Measurements from ENCODE around the gene CTAG1B. TPM values are rescaled to one million over a fixed set of nuclear protein-coding genes. Genes with fewer than 3 reads are reported as not detected.
"Not testable (repeated sequence)": the region's sequence is repeated elsewhere in the genome, so short reads cannot be mapped to it uniquely, and the experiment has no call there.

CTAG1B gene
- total and polyA plus RNA-seq, 4 donors: not detected

GRCh38 chrX:154594491-154594890, 24.6 kb downstream of the CTAG1B start:
- Histone ChIP-seq H3K27ac (ENCODE audit: low read depth, low read length) (no peak overlapping the region), H3K27me3 (ENCODE audit: control insufficient read depth, insufficient read depth, low read length) (no peaks in the 10 kb centered on the region), H3K4me3 (ENCODE audit: low read depth, low read length) (no peak overlapping the region), H3K9me3 (ENCODE audit: control insufficient read depth, insufficient read depth, low read length) (peaks cover 1% of the 10 kb centered on the region), H3K36me3 (ENCODE audit: control insufficient read depth, insufficient read depth, low read length) (no peaks in the 10 kb centered on the region), H3K4me1 (ENCODE audit: control insufficient read depth, insufficient read depth, low read length) (no peaks in the 10 kb centered on the region)
- DNase-seq (ENCODE audit: low read depth in 4 of 6, low spot score in 6 of 6): no peak
- 59% methylated on average over 4 of the region's 4 CpGs for WGBS (ENCODE audit: insufficient coverage)

GRCh38 chrX:154593201-154593600, 25.9 kb downstream of the CTAG1B start:
- H3K27me3 ChIP-seq (ENCODE audit: control insufficient read depth, insufficient read depth, low read length): no peaks in the 10 kb centered on the region

GRCh38 chrX:154592505-154592904, 26.6 kb downstream of the CTAG1B start:
- no peaks in the 10 kb centered on the region for H3K4me1 ChIP-seq (ENCODE audit: control insufficient read depth, insufficient read depth, low read length)
- H3K4me3 ChIP-seq (ENCODE audit: low read depth, low read length): no peak overlapping the region
- no peaks in the 10 kb centered on the region for H3K27me3 ChIP-seq (ENCODE audit: control insufficient read depth, insufficient read depth, low read length)
- no peak overlapping the region for H3K27ac ChIP-seq (ENCODE audit: low read depth, low read length)
- 91% methylated on average over 4 of the region's 5 CpGs for WGBS (ENCODE audit: insufficient coverage)
- no peak for DNase-seq (ENCODE audit: low read depth in 4 of 6, low spot score in 6 of 6)
- H3K9me3 ChIP-seq (ENCODE audit: control insufficient read depth, insufficient read depth, low read length): peaks cover 1% of the 10 kb centered on the region
- no peaks in the 10 kb centered on the region for H3K36me3 ChIP-seq (ENCODE audit: control insufficient read depth, insufficient read depth, low read length)

More at GRCh38 chrX:154593201-154593600, 25.9 kb downstream of the CTAG1B start:
- Histone ChIP-seq H3K27ac (ENCODE audit: low read depth, low read length) (no peak overlapping the region), H3K4me1 (ENCODE audit: control insufficient read depth, insufficient read depth, low read length) (no peaks in the 10 kb centered on the region), H3K4me3 (ENCODE audit: low read depth, low read length) (no peak overlapping the region), H3K9me3 (ENCODE audit: control insufficient read depth, insufficient read depth, low read length) (peaks cover 1% of the 10 kb centered on the region), H3K36me3 (ENCODE audit: control insufficient read depth, insufficient read depth, low read length) (no peaks in the 10 kb centered on the region)
- no peak for DNase-seq (ENCODE audit: low read depth in 4 of 6, low spot score in 6 of 6)
- WGBS (ENCODE audit: insufficient coverage): 97% methylated on average over 4 of the region's 5 CpGs

GRCh38 chrX:154590415-154590814, 28.7 kb downstream of the CTAG1B start:
- WGBS (ENCODE audit: insufficient coverage): no CpG with 5 or more reads among the region's 13 CpGs
- H3K27me3 ChIP-seq (ENCODE audit: control insufficient read depth, insufficient read depth, low read length); H3K4me3 ChIP-seq (ENCODE audit: low read depth, low read length): not testable (repeated sequence)

GRCh38 chrX:154584585-154585183, 34.4 kb downstream of the CTAG1B start, which contains the start of gene CTAG1A:
Gene CTAG1A, plus strand, starts transcription at chrX:154585133. Its CDS starts 74 bp downstream, at chrX:154585207.
- WGBS (ENCODE audit: insufficient coverage): no CpG with 5 or more reads among the region's 39 CpGs
- H3K27me3 ChIP-seq (ENCODE audit: control insufficient read depth, insufficient read depth, low read length); H3K4me3 ChIP-seq (ENCODE audit: low read depth, low read length); H3K36me3 ChIP-seq (ENCODE audit: control insufficient read depth, insufficient read depth, low read length); H3K9me3 ChIP-seq (ENCODE audit: control insufficient read depth, insufficient read depth, low read length); H3K27ac ChIP-seq (ENCODE audit: low read depth, low read length); DNase-seq (ENCODE audit: low read depth in 4 of 6, low spot score in 6 of 6); H3K4me1 ChIP-seq (ENCODE audit: control insufficient read depth, insufficient read depth, low read length): not testable (repeated sequence)

More at GRCh38 chrX:154590415-154590814, 28.7 kb downstream of the CTAG1B start:
- not testable (repeated sequence) for H3K36me3 ChIP-seq (ENCODE audit: control insufficient read depth, insufficient read depth, low read length); H3K4me1 ChIP-seq (ENCODE audit: control insufficient read depth, insufficient read depth, low read length); DNase-seq (ENCODE audit: low read depth in 4 of 6, low spot score in 6 of 6); H3K27ac ChIP-seq (ENCODE audit: low read depth, low read length); H3K9me3 ChIP-seq (ENCODE audit: control insufficient read depth, insufficient read depth, low read length)

GRCh38 chrX:154582994-154583393, 36.1 kb downstream of the CTAG1B start:
- not testable (repeated sequence) for H3K4me1 ChIP-seq (ENCODE audit: control insufficient read depth, insufficient read depth, low read length); H3K36me3 ChIP-seq (ENCODE audit: control insufficient read depth, insufficient read depth, low read length); H3K27me3 ChIP-seq (ENCODE audit: control insufficient read depth, insufficient read depth, low read length); H3K27ac ChIP-seq (ENCODE audit: low read depth, low read length); H3K9me3 ChIP-seq (ENCODE audit: control insufficient read depth, insufficient read depth, low read length); H3K4me3 ChIP-seq (ENCODE audit: low read depth, low read length); DNase-seq (ENCODE audit: low read depth in 4 of 6, low spot score in 6 of 6)
- WGBS (ENCODE audit: insufficient coverage): no CpG with 5 or more reads among the region's 8 CpGs

GRCh38 chrX:154575076-154575475, 44.0 kb downstream of the CTAG1B start:
- no CpG with 5 or more reads among the region's 5 CpGs for WGBS (ENCODE audit: insufficient coverage)
- not testable (repeated sequence) for H3K4me3 ChIP-seq (ENCODE audit: low read depth, low read length); H3K9me3 ChIP-seq (ENCODE audit: control insufficient read depth, insufficient read depth, low read length); H3K4me1 ChIP-seq (ENCODE audit: control insufficient read depth, insufficient read depth, low read length); DNase-seq (ENCODE audit: low read depth in 4 of 6, low spot score in 6 of 6); H3K27me3 ChIP-seq (ENCODE audit: control insufficient read depth, insufficient read depth, low read length); H3K27ac ChIP-seq (ENCODE audit: low read depth, low read length); H3K36me3 ChIP-seq (ENCODE audit: control insufficient read depth, insufficient read depth, low read length)

GRCh38 chrX:154573061-154573460, 46.0 kb downstream of the CTAG1B start:
- not testable (repeated sequence) for H3K36me3 ChIP-seq (ENCODE audit: control insufficient read depth, insufficient read depth, low read length); DNase-seq (ENCODE audit: low read depth in 4 of 6, low spot score in 6 of 6); H3K4me1 ChIP-seq (ENCODE audit: control insufficient read depth, insufficient read depth, low read length); H3K27me3 ChIP-seq (ENCODE audit: control insufficient read depth, insufficient read depth, low read length); H3K9me3 ChIP-seq (ENCODE audit: control insufficient read depth, insufficient read depth, low read length); H3K4me3 ChIP-seq (ENCODE audit: low read depth, low read length); H3K27ac ChIP-seq (ENCODE audit: low read depth, low read length)
- no CpG with 5 or more reads among the region's 10 CpGs for WGBS (ENCODE audit: insufficient coverage)

- not testable (repeated sequence) for H3K4me1 ChIP-seq (ENCODE audit: control insufficient read depth, insufficient read depth, low read length); DNase-seq (ENCODE audit: low read depth in 4 of 6, low spot score in 6 of 6); H3K27me3 ChIP-seq (ENCODE audit: control insufficient read depth, insufficient read depth, low read length); H3K4me3 ChIP-seq (ENCODE audit: low read depth, low read length); H3K36me3 ChIP-seq (ENCODE audit: control insufficient read depth, insufficient read depth, low read length); H3K9me3 ChIP-seq (ENCODE audit: control insufficient read depth, insufficient read depth, low read length); H3K27ac ChIP-seq (ENCODE audit: low read depth, low read length)
- no CpG with 5 or more reads among the region's 11 CpGs for WGBS (ENCODE audit: insufficient coverage)
Observed at GRCh38 chrX:154570361-154570760, 48.7 kb downstream of the CTAG1B start.
